Measurements from ENCODE around the gene AOC2. TPM values are rescaled to one million over a fixed set of nuclear protein-coding genes. Genes with fewer than 3 reads are reported as not detected.

The AOC2 gene
- total RNA-seq, 2 donors from 2014 or later, result 0.32 to 1.1 TPM

- intact Hi-C loops (cut with DNase I), result no loop called here
- no peak overlapping the region for H3K4me3 ChIP-seq
- H3K36me3 ChIP-seq, result peaks cover 10% of the 10 kb centered on the region
- DNase-seq, result no peak
- TF ChIP-seq CTCF (IDR thresholded peaks at IDR 0.05), result no peak
- no peak overlapping the region for H3K27ac ChIP-seq
- no peaks in the 10 kb centered on the region for H3K27me3 ChIP-seq
- H3K4me1 ChIP-seq, result no peaks in the 10 kb centered on the region
- no peaks in the 10 kb centered on the region for H3K9me3 ChIP-seq
- H3K9ac ChIP-seq (ENCODE audit: low read depth in 2 of 2, low read length in 2 of 2), result no peak overlapping the region
These were observed 1.2 kb downstream of the AOC2 start for GRCh38 chr17:42845556-42845917.

- Histone ChIP-seq H3K9ac (ENCODE audit: low read depth in 2 of 2, low read length in 2 of 2) (no peak overlapping the region), H3K27ac (no peak overlapping the region), H3K9me3 (no peaks in the 10 kb centered on the region), H3K27me3 (no peaks in the 10 kb centered on the region), H3K4me3 (no peak overlapping the region), H3K4me1 (no peaks in the 10 kb centered on the region), H3K36me3 (peaks cover 10% of the 10 kb centered on the region)
- no peak for DNase-seq
- intact Hi-C loops (cut with DNase I), result no loop called here
- no peak for TF ChIP-seq CTCF (IDR thresholded peaks at IDR 0.05)
These were observed 1.7 kb downstream of the AOC2 start for GRCh38 chr17:42845918-42846593.

GRCh38 chr17:42846594-42847280, 2.4 kb downstream of the AOC2 start:
- Histone ChIP-seq H3K27me3 (no peaks in the 10 kb centered on the region), H3K9me3 (no peaks in the 10 kb centered on the region), H3K9ac (ENCODE audit: low read depth in 2 of 2, low read length in 2 of 2) (no peak overlapping the region), H3K27ac (no peak overlapping the region), H3K36me3 (peaks cover 10% of the 10 kb centered on the region), H3K4me3 (no peak overlapping the region), H3K4me1 (no peaks in the 10 kb centered on the region)
- no peak for TF ChIP-seq CTCF (IDR thresholded peaks at IDR 0.05)
- intact Hi-C loops (cut with DNase I), result no loop called here
- DNase-seq, result no peak

GRCh38 chr17:42848093-42848492, 3.7 kb downstream of the AOC2 start:
- DNase-seq, result no peak
- H3K4me1 ChIP-seq, result no peaks in the 10 kb centered on the region
- intact Hi-C loops (cut with DNase I), result no loop called here

GRCh38 chr17:42849031-42849430, 4.7 kb downstream of the AOC2 start:
- no peak for DNase-seq
- Histone ChIP-seq H3K27ac (no peak overlapping the region), H3K4me1 (no peaks in the 10 kb centered on the region), H3K36me3 (peaks cover 10% of the 10 kb centered on the region), H3K4me3 (no peak overlapping the region), H3K9ac (ENCODE audit: low read depth in 2 of 2, low read length in 2 of 2) (no peak overlapping the region), H3K27me3 (no peaks in the 10 kb centered on the region), H3K9me3 (no peaks in the 10 kb centered on the region)
- TF ChIP-seq CTCF (IDR thresholded peaks at IDR 0.05), result no peak
- intact Hi-C loops (cut with DNase I), result no loop called here

More at GRCh38 chr17:42848093-42848492, 3.7 kb downstream of the AOC2 start:
- Histone ChIP-seq H3K9ac (ENCODE audit: low read depth in 2 of 2, low read length in 2 of 2) (no peak overlapping the region), H3K9me3 (no peaks in the 10 kb centered on the region), H3K27ac (no peak overlapping the region), H3K27me3 (no peaks in the 10 kb centered on the region), H3K4me3 (no peak overlapping the region), H3K36me3 (peaks cover 10% of the 10 kb centered on the region)
- TF ChIP-seq CTCF (IDR thresholded peaks at IDR 0.05), result no peak
